AG09309 (cell line): ENCODE measurements around the gene SERTAD2.

Source experiments
- DNase-seq: peaks from one replicate; pipeline ENCODE4 v3.0.0-alpha.2; 2010; ENCODE audit warnings: low read depth
- H3K4me3 ChIP-seq: 2 replicates; pipeline ENCODE4 v1.5.1; 2011; ENCODE audit warnings: mild to moderate bottlenecking, low read depth, low read length, moderate library complexity; ENCODE audit not compliant: control insufficient read depth
- TF ChIP-seq, protein P1 (sequence below): IDR thresholded peaks from 2 replicates; pipeline ENCODE4 v1.5.1; 2011; ENCODE audit warnings: mild to moderate bottlenecking, low read depth, low read length, inconsistent platforms; ENCODE audit not compliant: insufficient read depth, control insufficient read depth; ENCODE audit errors: missing control alignments

The SERTAD2 gene

DNA sequence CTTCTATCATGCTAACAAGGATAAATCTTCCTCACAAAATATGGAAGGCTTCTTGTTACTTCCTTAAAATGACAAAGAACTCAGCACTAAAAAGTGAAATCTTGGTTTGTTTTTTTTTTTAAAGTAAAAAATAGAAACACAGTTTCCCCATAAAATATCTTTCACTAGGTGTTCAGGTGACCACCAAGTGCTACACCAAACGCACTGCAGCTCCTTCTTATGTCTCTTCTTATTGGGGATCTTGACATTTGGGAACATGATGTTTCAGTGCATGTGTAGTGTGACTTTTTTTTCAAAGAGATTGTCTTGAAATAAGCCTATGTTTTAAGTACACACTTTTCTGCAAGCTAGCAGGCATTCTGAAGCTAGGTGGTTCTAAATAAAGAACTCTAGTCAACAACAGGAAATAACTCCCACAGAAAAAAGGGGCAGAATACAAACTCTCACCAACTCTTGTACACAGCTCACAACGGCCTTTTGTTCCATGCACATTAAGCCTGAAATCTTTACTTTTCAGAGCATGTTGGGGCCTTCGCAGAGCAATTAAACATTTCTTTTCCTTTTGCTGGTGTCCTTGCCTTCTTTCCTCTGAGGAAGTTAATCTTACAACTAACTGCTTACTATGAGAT, 13.2 kb upstream of the SERTAD2 start:
- DNase-seq: no peak
- H3K4me3 ChIP-seq: no peak overlapping the region
- TF ChIP-seq, protein P1, sequence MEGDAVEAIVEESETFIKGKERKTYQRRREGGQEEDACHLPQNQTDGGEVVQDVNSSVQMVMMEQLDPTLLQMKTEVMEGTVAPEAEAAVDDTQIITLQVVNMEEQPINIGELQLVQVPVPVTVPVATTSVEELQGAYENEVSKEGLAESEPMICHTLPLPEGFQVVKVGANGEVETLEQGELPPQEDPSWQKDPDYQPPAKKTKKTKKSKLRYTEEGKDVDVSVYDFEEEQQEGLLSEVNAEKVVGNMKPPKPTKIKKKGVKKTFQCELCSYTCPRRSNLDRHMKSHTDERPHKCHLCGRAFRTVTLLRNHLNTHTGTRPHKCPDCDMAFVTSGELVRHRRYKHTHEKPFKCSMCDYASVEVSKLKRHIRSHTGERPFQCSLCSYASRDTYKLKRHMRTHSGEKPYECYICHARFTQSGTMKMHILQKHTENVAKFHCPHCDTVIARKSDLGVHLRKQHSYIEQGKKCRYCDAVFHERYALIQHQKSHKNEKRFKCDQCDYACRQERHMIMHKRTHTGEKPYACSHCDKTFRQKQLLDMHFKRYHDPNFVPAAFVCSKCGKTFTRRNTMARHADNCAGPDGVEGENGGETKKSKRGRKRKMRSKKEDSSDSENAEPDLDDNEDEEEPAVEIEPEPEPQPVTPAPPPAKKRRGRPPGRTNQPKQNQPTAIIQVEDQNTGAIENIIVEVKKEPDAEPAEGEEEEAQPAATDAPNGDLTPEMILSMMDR: no peak

DNA sequence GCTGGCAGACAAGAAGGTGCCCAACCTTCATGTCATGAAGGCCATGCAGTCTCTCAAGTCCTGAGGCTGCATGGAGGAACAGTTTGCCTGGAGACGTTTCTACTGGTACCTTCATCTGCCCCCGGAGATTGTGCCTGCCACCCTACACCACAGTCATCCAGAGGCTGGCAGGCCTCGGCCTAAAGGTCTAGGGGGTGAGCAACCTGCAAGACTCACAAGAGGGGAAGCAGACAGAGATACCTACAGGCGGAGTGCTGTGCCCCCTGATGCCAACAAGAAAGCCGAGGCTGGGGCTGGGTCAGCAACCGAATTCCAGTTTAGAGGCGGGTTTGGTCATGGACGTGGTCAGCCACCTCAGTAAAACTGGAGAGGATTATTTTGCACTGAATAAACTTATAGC, 12.0 kb upstream of the SERTAD2 start:
- DNase-seq: no peak
- TF ChIP-seq, protein P1: no peak
- no peak overlapping the region for H3K4me3 ChIP-seq

DNA sequence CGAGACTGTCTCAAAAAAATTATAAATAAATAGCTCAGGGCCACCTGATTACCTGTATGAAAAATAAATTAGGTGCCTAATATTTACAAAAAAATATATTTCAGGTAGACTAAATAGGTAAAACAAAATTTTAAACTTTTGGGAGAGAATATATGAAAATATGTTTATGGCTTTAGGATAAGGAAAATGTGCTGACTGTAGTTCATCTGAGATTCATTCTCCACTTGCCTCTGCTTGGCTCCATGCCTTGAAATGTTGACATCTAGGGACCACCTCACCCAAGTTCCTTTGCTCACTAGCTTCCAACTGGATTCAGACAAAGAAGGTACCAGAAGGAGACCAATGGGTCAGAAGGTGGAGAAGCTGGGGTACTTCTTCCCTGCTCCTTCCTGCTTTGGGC, 9.7 kb upstream of the SERTAD2 start:
- no peak for DNase-seq
- no peak overlapping the region for H3K4me3 ChIP-seq
- TF ChIP-seq, protein P1: no peak

DNA sequence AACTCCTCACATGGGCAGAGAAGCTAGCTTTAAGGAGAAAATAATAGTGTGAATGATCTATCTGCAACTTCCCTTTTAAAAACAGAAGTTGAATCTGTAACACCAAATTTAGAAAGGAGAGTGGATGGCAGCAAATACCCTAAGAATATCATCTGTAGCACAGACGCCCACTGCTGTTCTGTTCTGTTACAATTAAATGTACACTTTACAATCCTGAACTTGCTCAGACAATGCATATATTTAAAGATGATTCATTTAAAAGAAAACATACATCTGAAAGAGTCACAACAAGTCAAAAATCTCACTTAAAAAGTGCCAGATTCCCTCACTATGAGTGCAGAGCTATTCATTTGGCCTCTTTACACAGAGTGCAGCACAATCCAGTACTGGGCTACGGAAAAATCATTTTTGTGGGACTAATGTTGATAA, 8.0 kb upstream of the SERTAD2 start:
- TF ChIP-seq, protein P1: no peak
- no peak for DNase-seq
- no peak overlapping the region for H3K4me3 ChIP-seq

DNA sequence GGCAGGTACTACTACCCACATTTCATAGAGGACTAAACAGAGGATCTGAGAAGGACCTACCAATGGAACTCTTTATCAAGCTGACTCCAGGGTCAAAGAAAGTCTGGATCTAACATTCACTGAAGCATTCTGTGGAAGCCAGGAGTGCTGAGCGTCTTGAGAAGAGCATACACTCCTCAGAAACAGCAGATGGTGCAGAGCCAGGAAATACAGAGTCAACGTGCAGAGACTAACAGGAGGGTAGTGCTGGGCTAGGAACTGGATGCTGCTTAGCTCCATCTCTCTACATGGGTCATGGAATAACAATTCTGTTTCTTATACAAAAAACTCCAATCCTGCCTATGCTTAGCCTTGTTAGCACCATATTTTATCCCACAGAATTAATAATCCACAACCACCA, 5.5 kb upstream of the SERTAD2 start:
- H3K4me3 ChIP-seq: no peak overlapping the region
- TF ChIP-seq, protein P1: no peak
- DNase-seq: no peak

DNA sequence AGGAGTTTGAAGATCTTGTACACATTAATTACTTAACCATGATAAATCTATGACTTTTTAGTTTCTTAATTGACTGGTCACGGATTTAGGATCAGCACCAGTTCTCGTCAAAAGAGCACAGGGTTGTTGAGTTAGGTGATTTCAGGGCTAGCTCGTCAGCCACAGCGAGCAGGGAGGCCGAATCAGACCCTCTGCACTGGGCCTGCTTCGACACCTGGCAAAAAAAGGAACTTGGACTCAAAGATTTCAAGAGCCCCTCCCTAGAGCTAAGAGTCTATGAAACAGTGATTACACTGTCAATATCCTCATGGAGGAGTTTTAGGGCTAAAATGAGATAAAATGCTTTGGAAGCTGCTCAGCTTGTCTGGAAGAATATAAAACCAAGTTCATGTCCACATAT, 4.6 kb upstream of the SERTAD2 start:
- H3K4me3 ChIP-seq: no peak overlapping the region
- TF ChIP-seq, protein P1: no peak
- DNase-seq: no peak
